ENCODE data around the gene PPP1R1A.

- no peak for TF ChIP-seq CTCF (conservative IDR thresholded peaks at IDR 0.05; ENCODE audit: low read depth, low read length)
- no peak for TF ChIP-seq EZH2phosphoT487 (IDR thresholded peaks at IDR 0.05; ENCODE audit: borderline replicate concordance, low read length)
- no peak for TF ChIP-seq EZH2 (IDR thresholded peaks at IDR 0.05; ENCODE audit: low read length, unreplicated experiment)
These were observed 7.0 kb upstream of the PPP1R1A start for GRCh38 chr12:54595471-54595870.
